ENCODE measurements around the gene MYO9A.

The MYO9A gene

GRCh38 chr15:72099155-72099554 lies 18.8 kb downstream of the MYO9A start:
- H3K9me3 ChIP-seq (ENCODE audit: insufficient read depth, low read length, severe bottlenecking): no peaks in the 10 kb centered on the region
- no peaks in the 10 kb centered on the region for H3K79me2 ChIP-seq (ENCODE audit: insufficient read depth, low read length)
- no peak overlapping the region for H2AFZ ChIP-seq (ENCODE audit: low read depth, low read length)
- no peaks in the 10 kb centered on the region for H3K36me3 ChIP-seq (ENCODE audit: insufficient read depth, low read length)
- no peak overlapping the region for H3K27ac ChIP-seq (ENCODE audit: low read length)
- H3K4me1 ChIP-seq (ENCODE audit: insufficient read depth, low read length): no peaks in the 10 kb centered on the region
- no peak overlapping the region for H3K4me2 ChIP-seq (ENCODE audit: insufficient read depth, low read length)
- H3K9ac ChIP-seq (ENCODE audit: low read depth, low read length): no peak overlapping the region
- H4K20me1 ChIP-seq (ENCODE audit: insufficient read depth, low read length): peaks cover 3% of the 10 kb centered on the region; the same call in 1 of the 2 replicates
- ATAC-seq (ENCODE audit: insufficient read depth, low read depth): no peak
- no peaks in the 10 kb centered on the region for H3K27me3 ChIP-seq (ENCODE audit: insufficient read depth, low read length, poor library complexity)
- TF ChIP-seq, protein P1, sequence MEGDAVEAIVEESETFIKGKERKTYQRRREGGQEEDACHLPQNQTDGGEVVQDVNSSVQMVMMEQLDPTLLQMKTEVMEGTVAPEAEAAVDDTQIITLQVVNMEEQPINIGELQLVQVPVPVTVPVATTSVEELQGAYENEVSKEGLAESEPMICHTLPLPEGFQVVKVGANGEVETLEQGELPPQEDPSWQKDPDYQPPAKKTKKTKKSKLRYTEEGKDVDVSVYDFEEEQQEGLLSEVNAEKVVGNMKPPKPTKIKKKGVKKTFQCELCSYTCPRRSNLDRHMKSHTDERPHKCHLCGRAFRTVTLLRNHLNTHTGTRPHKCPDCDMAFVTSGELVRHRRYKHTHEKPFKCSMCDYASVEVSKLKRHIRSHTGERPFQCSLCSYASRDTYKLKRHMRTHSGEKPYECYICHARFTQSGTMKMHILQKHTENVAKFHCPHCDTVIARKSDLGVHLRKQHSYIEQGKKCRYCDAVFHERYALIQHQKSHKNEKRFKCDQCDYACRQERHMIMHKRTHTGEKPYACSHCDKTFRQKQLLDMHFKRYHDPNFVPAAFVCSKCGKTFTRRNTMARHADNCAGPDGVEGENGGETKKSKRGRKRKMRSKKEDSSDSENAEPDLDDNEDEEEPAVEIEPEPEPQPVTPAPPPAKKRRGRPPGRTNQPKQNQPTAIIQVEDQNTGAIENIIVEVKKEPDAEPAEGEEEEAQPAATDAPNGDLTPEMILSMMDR (IDR thresholded peaks at IDR 0.05; ENCODE audit: borderline replicate concordance, extremely low read depth, low read length, poor library complexity, severe bottlenecking): no peak
- TF ChIP-seq EZH2 (IDR thresholded peaks at IDR 0.05; ENCODE audit: borderline replicate concordance, low read depth, low read length, severe bottlenecking): no peak
- no peak for DNase-seq
- no peak overlapping the region for H3K4me3 ChIP-seq (ENCODE audit: low read depth in 1 of 2, low read length in 2 of 2)

DNA sequence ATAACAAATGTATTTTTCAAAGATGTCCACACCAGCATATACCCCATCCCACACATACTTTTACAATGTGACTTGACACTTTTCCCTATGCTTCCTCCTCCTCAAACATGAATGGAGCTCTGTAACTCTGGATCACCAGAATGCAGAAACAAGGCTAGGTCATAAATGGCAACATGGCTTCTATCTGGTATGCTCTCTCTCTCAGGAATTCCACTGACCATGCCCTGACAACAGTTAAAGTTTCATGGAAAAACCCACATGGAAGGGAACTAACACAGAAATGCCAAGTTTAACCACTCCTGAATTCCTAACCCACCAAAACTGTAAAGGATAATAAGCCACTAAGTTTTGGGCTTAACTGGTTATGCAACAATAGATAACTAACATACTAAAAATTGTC lies 19.9 kb downstream of the MYO9A start:
- Histone ChIP-seq H3K27ac (ENCODE audit: low read length) (no peak overlapping the region), H2AFZ (ENCODE audit: low read depth, low read length) (no peak overlapping the region), H3K4me2 (ENCODE audit: insufficient read depth, low read length) (no peak overlapping the region), H4K20me1 (ENCODE audit: insufficient read depth, low read length) (no peaks in the 10 kb centered on the region), H3K27me3 (ENCODE audit: insufficient read depth, low read length, poor library complexity) (no peaks in the 10 kb centered on the region), H3K9ac (ENCODE audit: low read depth, low read length) (no peak overlapping the region), H3K4me3 (ENCODE audit: low read depth in 1 of 2, low read length in 2 of 2) (no peak overlapping the region), H3K9me3 (ENCODE audit: insufficient read depth, low read length, severe bottlenecking) (no peaks in the 10 kb centered on the region), H3K79me2 (ENCODE audit: insufficient read depth, low read length) (no peaks in the 10 kb centered on the region), H3K36me3 (ENCODE audit: insufficient read depth, low read length) (no peaks in the 10 kb centered on the region), H3K4me1 (ENCODE audit: insufficient read depth, low read length) (no peaks in the 10 kb centered on the region)
- ATAC-seq (ENCODE audit: insufficient read depth, low read depth) (no peak), DNase-seq (no peak)
- TF ChIP-seq, protein P1 (IDR thresholded peaks at IDR 0.05; ENCODE audit: borderline replicate concordance, extremely low read depth, low read length, poor library complexity, severe bottlenecking): no peak
- TF ChIP-seq EZH2 (IDR thresholded peaks at IDR 0.05; ENCODE audit: borderline replicate concordance, low read depth, low read length, severe bottlenecking): no peak

GRCh38 chr15:72096796-72097195 lies 21.2 kb downstream of the MYO9A start:
- H3K9ac ChIP-seq (ENCODE audit: low read depth, low read length): no peak overlapping the region
- H3K27me3 ChIP-seq (ENCODE audit: insufficient read depth, low read length, poor library complexity): no peaks in the 10 kb centered on the region
- no peak for TF ChIP-seq EZH2 (IDR thresholded peaks at IDR 0.05; ENCODE audit: borderline replicate concordance, low read depth, low read length, severe bottlenecking)
- TF ChIP-seq, protein P1 (IDR thresholded peaks at IDR 0.05; ENCODE audit: borderline replicate concordance, extremely low read depth, low read length, poor library complexity, severe bottlenecking): no peak
- no peaks in the 10 kb centered on the region for H3K9me3 ChIP-seq (ENCODE audit: insufficient read depth, low read length, severe bottlenecking)
- ATAC-seq (ENCODE audit: insufficient read depth, low read depth): no peak
- no peaks in the 10 kb centered on the region for H3K79me2 ChIP-seq (ENCODE audit: insufficient read depth, low read length)
- H3K4me1 ChIP-seq (ENCODE audit: insufficient read depth, low read length): no peaks in the 10 kb centered on the region
- H3K4me3 ChIP-seq (ENCODE audit: low read depth in 1 of 2, low read length in 2 of 2): no peak overlapping the region
- H3K36me3 ChIP-seq (ENCODE audit: insufficient read depth, low read length): no peaks in the 10 kb centered on the region
- H3K4me2 ChIP-seq (ENCODE audit: insufficient read depth, low read length): no peak overlapping the region
- H3K27ac ChIP-seq (ENCODE audit: low read length): no peak overlapping the region
- H4K20me1 ChIP-seq (ENCODE audit: insufficient read depth, low read length): no peaks in the 10 kb centered on the region
- DNase-seq: no peak
- no peak overlapping the region for H2AFZ ChIP-seq (ENCODE audit: low read depth, low read length)

DNA sequence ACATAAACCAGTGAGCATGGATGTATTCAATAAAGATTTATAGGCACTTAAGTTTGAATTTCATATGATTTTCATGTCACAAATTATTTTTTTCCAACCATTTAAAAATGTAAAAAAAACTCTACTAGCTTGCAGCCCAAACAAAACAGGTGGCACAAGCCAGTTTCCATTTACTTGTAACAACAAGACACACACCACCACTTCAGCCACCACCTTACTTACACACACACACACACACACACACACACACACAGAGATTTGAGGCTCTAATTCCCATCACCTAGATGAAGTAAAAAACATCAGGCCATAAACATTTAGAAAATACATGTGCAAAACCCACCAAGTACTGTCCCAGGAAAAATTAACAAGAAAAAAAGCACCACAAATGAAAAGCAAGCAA lies 25.3 kb downstream of the MYO9A start:
- Histone ChIP-seq H3K27me3 (ENCODE audit: insufficient read depth, low read length, poor library complexity) (no peaks in the 10 kb centered on the region), H2AFZ (ENCODE audit: low read depth, low read length) (no peak overlapping the region), H3K79me2 (ENCODE audit: insufficient read depth, low read length) (no peaks in the 10 kb centered on the region), H4K20me1 (ENCODE audit: insufficient read depth, low read length) (no peaks in the 10 kb centered on the region), H3K9me3 (ENCODE audit: insufficient read depth, low read length, severe bottlenecking) (no peaks in the 10 kb centered on the region), H3K27ac (ENCODE audit: low read length) (no peak overlapping the region), H3K4me3 (ENCODE audit: low read depth in 1 of 2, low read length in 2 of 2) (no peak overlapping the region), H3K4me1 (ENCODE audit: insufficient read depth, low read length) (no peaks in the 10 kb centered on the region), H3K9ac (ENCODE audit: low read depth, low read length) (no peak overlapping the region), H3K4me2 (ENCODE audit: insufficient read depth, low read length) (no peak overlapping the region), H3K36me3 (ENCODE audit: insufficient read depth, low read length) (no peaks in the 10 kb centered on the region)
- TF ChIP-seq, protein P1 (IDR thresholded peaks at IDR 0.05; ENCODE audit: borderline replicate concordance, extremely low read depth, low read length, poor library complexity, severe bottlenecking): no peak
- TF ChIP-seq EZH2 (IDR thresholded peaks at IDR 0.05; ENCODE audit: borderline replicate concordance, low read depth, low read length, severe bottlenecking): no peak
- ATAC-seq (ENCODE audit: insufficient read depth, low read depth) (no peak), DNase-seq (no peak)
